WTC11 (cell line): ENCODE results near the gene FILIP1L.

Experiments
- IRF1 ChIP-seq: sonication (generic); formaldehyde crosslinking; IDR thresholded peaks from 2 replicates; pipeline ENCODE4 v1.8.0; 2023; ENCODE audit warnings: missing genetic modification reagents
- TF ChIP-seq, protein P1 (sequence below): sonication (generic); formaldehyde crosslinking; IDR thresholded peaks from 2 replicates; pipeline ENCODE4 v1.8.0; 2023; ENCODE audit warnings: missing genetic modification reagents, mild to moderate bottlenecking, borderline replicate concordance

DNA sequence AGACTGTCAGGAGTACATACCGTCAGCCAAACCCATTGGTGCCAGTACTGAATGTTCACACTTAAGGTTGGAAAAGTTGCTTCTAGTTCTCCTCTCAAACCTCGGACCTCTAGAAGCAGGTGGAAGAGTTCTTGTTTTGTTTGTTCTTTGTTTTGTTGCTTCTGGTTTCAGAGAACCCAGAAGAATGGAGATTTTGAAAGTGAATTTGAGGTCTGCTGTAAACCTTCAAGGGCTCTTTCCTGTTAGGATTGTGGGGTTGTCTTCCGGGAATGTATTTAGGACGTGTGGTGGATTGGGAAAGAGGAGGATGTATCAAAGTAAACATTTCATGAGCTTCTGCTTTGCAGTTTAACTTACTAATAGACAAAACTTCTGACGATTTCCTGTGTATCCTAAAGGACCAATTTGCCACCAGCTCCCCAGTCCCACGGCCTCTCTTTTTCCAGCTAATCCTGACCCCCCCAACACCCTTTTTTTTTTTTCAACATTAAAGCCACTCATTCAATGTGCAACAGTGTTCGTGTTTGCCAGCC is 50.3 kb downstream of the FILIP1L start:
- TF ChIP-seq, protein P1, sequence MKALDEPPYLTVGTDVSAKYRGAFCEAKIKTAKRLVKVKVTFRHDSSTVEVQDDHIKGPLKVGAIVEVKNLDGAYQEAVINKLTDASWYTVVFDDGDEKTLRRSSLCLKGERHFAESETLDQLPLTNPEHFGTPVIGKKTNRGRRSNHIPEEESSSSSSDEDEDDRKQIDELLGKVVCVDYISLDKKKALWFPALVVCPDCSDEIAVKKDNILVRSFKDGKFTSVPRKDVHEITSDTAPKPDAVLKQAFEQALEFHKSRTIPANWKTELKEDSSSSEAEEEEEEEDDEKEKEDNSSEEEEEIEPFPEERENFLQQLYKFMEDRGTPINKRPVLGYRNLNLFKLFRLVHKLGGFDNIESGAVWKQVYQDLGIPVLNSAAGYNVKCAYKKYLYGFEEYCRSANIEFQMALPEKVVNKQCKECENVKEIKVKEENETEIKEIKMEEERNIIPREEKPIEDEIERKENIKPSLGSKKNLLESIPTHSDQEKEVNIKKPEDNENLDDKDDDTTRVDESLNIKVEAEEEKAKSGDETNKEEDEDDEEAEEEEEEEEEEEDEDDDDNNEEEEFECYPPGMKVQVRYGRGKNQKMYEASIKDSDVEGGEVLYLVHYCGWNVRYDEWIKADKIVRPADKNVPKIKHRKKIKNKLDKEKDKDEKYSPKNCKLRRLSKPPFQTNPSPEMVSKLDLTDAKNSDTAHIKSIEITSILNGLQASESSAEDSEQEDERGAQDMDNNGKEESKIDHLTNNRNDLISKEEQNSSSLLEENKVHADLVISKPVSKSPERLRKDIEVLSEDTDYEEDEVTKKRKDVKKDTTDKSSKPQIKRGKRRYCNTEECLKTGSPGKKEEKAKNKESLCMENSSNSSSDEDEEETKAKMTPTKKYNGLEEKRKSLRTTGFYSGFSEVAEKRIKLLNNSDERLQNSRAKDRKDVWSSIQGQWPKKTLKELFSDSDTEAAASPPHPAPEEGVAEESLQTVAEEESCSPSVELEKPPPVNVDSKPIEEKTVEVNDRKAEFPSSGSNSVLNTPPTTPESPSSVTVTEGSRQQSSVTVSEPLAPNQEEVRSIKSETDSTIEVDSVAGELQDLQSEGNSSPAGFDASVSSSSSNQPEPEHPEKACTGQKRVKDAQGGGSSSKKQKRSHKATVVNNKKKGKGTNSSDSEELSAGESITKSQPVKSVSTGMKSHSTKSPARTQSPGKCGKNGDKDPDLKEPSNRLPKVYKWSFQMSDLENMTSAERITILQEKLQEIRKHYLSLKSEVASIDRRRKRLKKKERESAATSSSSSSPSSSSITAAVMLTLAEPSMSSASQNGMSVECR (CRISPR knock-in tag): no peak
- no peak for TF ChIP-seq IRF1 (CRISPR knock-in tag)
